SK-N-SH treated with all-trans-retinoic acid at 6 μM for 48 hours (cell line): ENCODE results near the gene C12orf50.

ENCODE experiments used
- ATAC-seq: fragments of 200-7000 bp; cut with Tn5 transposase; 3 replicates; pipeline ENCODE4 v1.9.1; 2020; ENCODE audit warnings: mild to moderate bottlenecking, moderate library complexity
- ARNTL ChIP-seq: fragments of 450-650 bp; formaldehyde crosslinking; IDR thresholded peaks from 2 replicates; pipeline ENCODE4 v1.5.0; 2020; ENCODE audit warnings: low read depth, mild to moderate bottlenecking, moderate library complexity, borderline replicate concordance
- BACH2 ChIP-seq: fragments of 250-450 bp; sonication (Bioruptor Pico); IDR thresholded peaks from 2 replicates; pipeline ENCODE4 v1.9.0; 2021; ENCODE audit warnings: mild to moderate bottlenecking, borderline replicate concordance
- CSDC2 ChIP-seq: fragments of 250-450 bp; sonication (Bioruptor Pico); IDR thresholded peaks from 2 replicates; pipeline ENCODE4 v1.5.0; 2020; ENCODE audit warnings: mild to moderate bottlenecking, moderate library complexity
- ESRRG ChIP-seq: fragments of 250-450 bp; sonication (Bioruptor Pico); IDR thresholded peaks from 2 replicates; pipeline ENCODE4 v1.6.1; 2021; ENCODE audit warnings: mild to moderate bottlenecking
- GLIS3 ChIP-seq: fragments of 250-450 bp; sonication (Bioruptor Pico); IDR thresholded peaks from 2 replicates; pipeline ENCODE4 v1.5.0; 2020; ENCODE audit warnings: mild to moderate bottlenecking, moderate library complexity
- ISL1 ChIP-seq: fragments of 250-450 bp; sonication (Bioruptor Pico); IDR thresholded peaks from 2 replicates; pipeline ENCODE4 v2.1.2; 2022; ENCODE audit warnings: mild to moderate bottlenecking, moderate library complexity
- OSR1 ChIP-seq: fragments of 250-450 bp; sonication (Bioruptor Pico); IDR thresholded peaks from 2 replicates; pipeline ENCODE4 v1.8.0; 2022; ENCODE audit warnings: moderate library complexity, mild to moderate bottlenecking, inconsistent platforms
- PPARA ChIP-seq: fragments of 250-450 bp; sonication (Bioruptor Pico); IDR thresholded peaks from 2 replicates; pipeline ENCODE4 v1.5.0; 2020; ENCODE audit warnings: mild to moderate bottlenecking, borderline replicate concordance
- RARB ChIP-seq: fragments of 250-450 bp; sonication (Bioruptor Pico); IDR thresholded peaks from 2 replicates; pipeline ENCODE4 v1.8.0; 2021; ENCODE audit warnings: mild to moderate bottlenecking, moderate library complexity
- SNAI2 ChIP-seq: fragments of 250-450 bp; sonication (Bioruptor Pico); IDR thresholded peaks from 2 replicates; pipeline ENCODE4 v1.5.0; 2020; ENCODE audit warnings: mild to moderate bottlenecking, moderate library complexity
- TCF4 ChIP-seq: fragments of 250-450 bp; sonication (Bioruptor Pico); IDR thresholded peaks from 2 replicates; pipeline ENCODE4 v1.8.0; 2021; ENCODE audit warnings: mild to moderate bottlenecking, moderate library complexity, borderline replicate concordance
- TOX ChIP-seq: fragments of 250-450 bp; sonication (Bioruptor Pico); IDR thresholded peaks from 2 replicates; pipeline ENCODE4 v1.8.0; 2021; ENCODE audit warnings: mild to moderate bottlenecking, moderate library complexity, borderline replicate concordance
- ZC3H10 ChIP-seq: fragments of 250-450 bp; sonication (Bioruptor Pico); IDR thresholded peaks from 2 replicates; pipeline ENCODE4 v1.5.1; 2021; ENCODE audit warnings: mild to moderate bottlenecking, moderate library complexity
- ZFP3 ChIP-seq: fragments of 250-450 bp; sonication (Bioruptor Pico); IDR thresholded peaks from 2 replicates; pipeline ENCODE4 v1.5.0; 2020; ENCODE audit warnings: mild to moderate bottlenecking, moderate library complexity
- ZFP30 ChIP-seq: fragments of 450-650 bp; formaldehyde crosslinking; IDR thresholded peaks from 2 replicates; pipeline ENCODE4 v1.5.0; 2022; ENCODE audit warnings: mild to moderate bottlenecking, moderate library complexity
- ZNF565 ChIP-seq: fragments of 450-650 bp; formaldehyde crosslinking; conservative IDR thresholded peaks from 2 replicates; pipeline ENCODE4 v1.5.0; 2020; ENCODE audit warnings: low read depth, mild to moderate bottlenecking, moderate library complexity
- ZNF70 ChIP-seq: fragments of 450-650 bp; formaldehyde crosslinking; IDR thresholded peaks from 2 replicates; pipeline ENCODE4 v1.5.0; 2020; ENCODE audit warnings: mild to moderate bottlenecking, moderate library complexity
- ZNF8 ChIP-seq: fragments of 450-650 bp; formaldehyde crosslinking; IDR thresholded peaks from 2 replicates; pipeline ENCODE4 v1.5.0; 2020; ENCODE audit warnings: mild to moderate bottlenecking, moderate library complexity
- TF ChIP-seq, protein P1 (sequence below): fragments of 250-450 bp; sonication (Bioruptor Pico); IDR thresholded peaks from 2 replicates; pipeline ENCODE4 v1.5.0; 2020; ENCODE audit warnings: mild to moderate bottlenecking, moderate library complexity
- TF ChIP-seq, protein P2 (sequence below): fragments of 250-450 bp; sonication (Bioruptor Pico); IDR thresholded peaks from 2 replicates; pipeline ENCODE4 v1.8.0; 2021; ENCODE audit warnings: low read depth, mild to moderate bottlenecking, moderate library complexity, borderline replicate concordance
- TF ChIP-seq, protein P3 (sequence below): fragments of 250-450 bp; sonication (Bioruptor Pico); IDR thresholded peaks from 2 replicates; pipeline ENCODE4 v1.5.1; 2020; ENCODE audit warnings: low read depth, mild to moderate bottlenecking, moderate library complexity
- TF ChIP-seq, protein P4 (sequence below): fragments of 250-450 bp; sonication (Bioruptor Pico); IDR thresholded peaks from 2 replicates; pipeline ENCODE4 v1.8.0; 2020; ENCODE audit warnings: mild to moderate bottlenecking, moderate library complexity, borderline replicate concordance
- TF ChIP-seq, protein P5 (sequence below): fragments of 250-450 bp; sonication (Bioruptor Pico); IDR thresholded peaks from 2 replicates; pipeline ENCODE4 v1.5.1; 2021; ENCODE audit warnings: mild to moderate bottlenecking, moderate library complexity

Gene C12orf50

DNA sequence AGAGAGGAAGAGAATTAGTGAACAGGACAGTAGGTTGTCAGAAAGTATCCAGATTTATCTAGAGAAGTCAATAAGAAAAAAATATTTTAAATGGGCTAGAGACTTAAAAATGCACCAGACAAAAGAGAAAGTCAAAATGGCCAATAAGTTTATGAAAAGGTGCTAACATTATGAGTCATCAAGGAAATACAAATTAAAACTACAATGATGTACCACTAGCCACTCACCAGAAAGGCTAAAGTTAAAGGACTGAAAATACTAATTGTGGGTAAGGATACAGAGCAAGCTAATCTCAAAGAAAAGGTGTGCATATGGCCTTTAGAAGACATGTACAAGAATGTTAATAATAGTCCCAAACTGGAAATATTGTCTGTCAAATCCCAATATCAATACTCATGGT, 37.7 kb downstream of the C12orf50 start:
- ATAC-seq, result no peak
- TF ChIP-seq ARNTL (no peak), ZFP30 (CRISPR knock-in tag) (no peak), ISL1 (CRISPR knock-in tag) (no peak)
- TF ChIP-seq, protein P1, sequence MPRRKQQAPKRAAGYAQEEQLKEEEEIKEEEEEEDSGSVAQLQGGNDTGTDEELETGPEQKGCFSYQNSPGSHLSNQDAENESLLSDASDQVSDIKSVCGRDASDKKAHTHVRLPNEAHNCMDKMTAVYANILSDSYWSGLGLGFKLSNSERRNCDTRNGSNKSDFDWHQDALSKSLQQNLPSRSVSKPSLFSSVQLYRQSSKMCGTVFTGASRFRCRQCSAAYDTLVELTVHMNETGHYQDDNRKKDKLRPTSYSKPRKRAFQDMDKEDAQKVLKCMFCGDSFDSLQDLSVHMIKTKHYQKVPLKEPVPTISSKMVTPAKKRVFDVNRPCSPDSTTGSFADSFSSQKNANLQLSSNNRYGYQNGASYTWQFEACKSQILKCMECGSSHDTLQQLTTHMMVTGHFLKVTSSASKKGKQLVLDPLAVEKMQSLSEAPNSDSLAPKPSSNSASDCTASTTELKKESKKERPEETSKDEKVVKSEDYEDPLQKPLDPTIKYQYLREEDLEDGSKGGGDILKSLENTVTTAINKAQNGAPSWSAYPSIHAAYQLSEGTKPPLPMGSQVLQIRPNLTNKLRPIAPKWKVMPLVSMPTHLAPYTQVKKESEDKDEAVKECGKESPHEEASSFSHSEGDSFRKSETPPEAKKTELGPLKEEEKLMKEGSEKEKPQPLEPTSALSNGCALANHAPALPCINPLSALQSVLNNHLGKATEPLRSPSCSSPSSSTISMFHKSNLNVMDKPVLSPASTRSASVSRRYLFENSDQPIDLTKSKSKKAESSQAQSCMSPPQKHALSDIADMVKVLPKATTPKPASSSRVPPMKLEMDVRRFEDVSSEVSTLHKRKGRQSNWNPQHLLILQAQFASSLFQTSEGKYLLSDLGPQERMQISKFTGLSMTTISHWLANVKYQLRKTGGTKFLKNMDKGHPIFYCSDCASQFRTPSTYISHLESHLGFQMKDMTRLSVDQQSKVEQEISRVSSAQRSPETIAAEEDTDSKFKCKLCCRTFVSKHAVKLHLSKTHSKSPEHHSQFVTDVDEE (CRISPR knock-in tag), result no peak
- TF ChIP-seq, all 23 proteins: peak for 0

DNA sequence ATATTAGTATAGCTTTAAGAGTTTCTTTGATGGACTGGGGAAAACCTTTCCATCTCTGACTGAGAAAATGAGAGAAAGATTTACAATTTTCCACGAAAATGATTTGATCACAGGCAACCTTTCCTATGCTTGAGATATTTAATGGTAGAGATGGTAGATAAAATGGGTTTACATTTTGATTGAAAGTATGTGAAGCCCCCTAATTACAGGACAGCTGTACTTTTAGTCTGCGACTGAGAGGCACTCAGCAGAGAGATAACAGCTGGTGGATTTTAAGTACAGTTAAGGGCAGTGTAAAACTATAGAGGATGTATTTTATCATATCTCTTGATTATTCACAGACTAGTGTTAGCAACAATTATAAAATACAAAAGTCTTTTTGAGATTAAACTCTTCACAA, 40.7 kb downstream of the C12orf50 start:
- no peak for ATAC-seq
- TF ChIP-seq, protein P2, sequence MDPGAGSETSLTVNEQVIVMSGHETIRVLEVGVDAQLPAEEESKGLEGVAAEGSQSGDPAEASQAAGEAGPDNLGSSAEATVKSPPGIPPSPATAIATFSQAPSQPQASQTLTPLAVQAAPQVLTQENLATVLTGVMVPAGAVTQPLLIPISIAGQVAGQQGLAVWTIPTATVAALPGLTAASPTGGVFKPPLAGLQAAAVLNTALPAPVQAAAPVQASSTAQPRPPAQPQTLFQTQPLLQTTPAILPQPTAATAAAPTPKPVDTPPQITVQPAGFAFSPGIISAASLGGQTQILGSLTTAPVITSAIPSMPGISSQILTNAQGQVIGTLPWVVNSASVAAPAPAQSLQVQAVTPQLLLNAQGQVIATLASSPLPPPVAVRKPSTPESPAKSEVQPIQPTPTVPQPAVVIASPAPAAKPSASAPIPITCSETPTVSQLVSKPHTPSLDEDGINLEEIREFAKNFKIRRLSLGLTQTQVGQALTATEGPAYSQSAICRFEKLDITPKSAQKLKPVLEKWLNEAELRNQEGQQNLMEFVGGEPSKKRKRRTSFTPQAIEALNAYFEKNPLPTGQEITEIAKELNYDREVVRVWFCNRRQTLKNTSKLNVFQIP (CRISPR knock-in tag), result no peak
- no peak for TF ChIP-seq CSDC2 (CRISPR knock-in tag)
- TF ChIP-seq ZC3H10 (CRISPR knock-in tag), result no peak
- no peak for TF ChIP-seq RARB (CRISPR knock-in tag)
- TF ChIP-seq ZNF70 (CRISPR knock-in tag), result no peak
- no peak for TF ChIP-seq ARNTL
- TF ChIP-seq ESRRG (CRISPR knock-in tag), result no peak
- no peak for TF ChIP-seq ZNF8 (CRISPR knock-in tag)
- no peak for TF ChIP-seq TOX (CRISPR knock-in tag)
- TF ChIP-seq, protein P3, sequence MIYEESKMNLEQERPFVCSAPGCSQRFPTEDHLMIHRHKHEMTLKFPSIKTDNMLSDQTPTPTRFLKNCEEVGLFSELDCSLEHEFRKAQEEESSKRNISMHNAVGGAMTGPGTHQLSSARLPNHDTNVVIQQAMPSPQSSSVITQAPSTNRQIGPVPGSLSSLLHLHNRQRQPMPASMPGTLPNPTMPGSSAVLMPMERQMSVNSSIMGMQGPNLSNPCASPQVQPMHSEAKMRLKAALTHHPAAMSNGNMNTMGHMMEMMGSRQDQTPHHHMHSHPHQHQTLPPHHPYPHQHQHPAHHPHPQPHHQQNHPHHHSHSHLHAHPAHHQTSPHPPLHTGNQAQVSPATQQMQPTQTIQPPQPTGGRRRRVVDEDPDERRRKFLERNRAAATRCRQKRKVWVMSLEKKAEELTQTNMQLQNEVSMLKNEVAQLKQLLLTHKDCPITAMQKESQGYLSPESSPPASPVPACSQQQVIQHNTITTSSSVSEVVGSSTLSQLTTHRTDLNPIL, result no peak
- TF ChIP-seq PPARA, result no peak

DNA sequence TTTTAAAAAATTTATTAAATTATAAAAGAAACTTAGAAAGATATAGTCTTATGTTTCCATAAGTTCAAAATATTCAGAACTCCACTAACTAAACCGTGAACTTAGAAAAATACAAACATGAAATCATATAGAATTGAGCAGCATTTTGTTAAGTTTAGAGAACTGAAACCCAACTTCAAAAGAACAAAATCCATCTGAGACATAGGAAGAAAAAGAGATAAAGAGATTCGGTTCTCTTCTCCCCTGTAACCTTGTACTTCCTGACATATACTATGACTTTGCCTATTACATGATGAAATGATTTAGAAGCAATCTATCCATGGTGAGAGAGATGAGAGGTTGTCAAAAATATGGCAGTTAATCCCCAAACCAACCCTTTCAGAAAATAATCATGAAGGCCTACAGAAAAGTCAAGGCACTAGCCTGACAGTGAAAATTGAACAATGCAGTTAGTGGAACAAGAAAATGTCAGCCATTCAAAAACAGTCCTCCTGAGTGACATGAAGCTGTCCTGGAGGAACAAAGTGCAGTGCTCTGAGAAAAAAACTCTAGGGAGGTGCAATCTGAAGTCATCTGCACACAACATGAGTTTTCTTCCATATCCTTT, 44.0 kb downstream of the C12orf50 start:
- TF ChIP-seq ESRRG (CRISPR knock-in tag) (no peak), ZNF8 (CRISPR knock-in tag) (no peak), ZNF70 (CRISPR knock-in tag) (no peak), ZFP3 (CRISPR knock-in tag) (no peak), TCF4 (CRISPR knock-in tag) (no peak), SNAI2 (CRISPR knock-in tag) (no peak), ZNF565 (CRISPR knock-in tag) (no peak), ARNTL (no peak), CSDC2 (CRISPR knock-in tag) (no peak), PPARA (no peak)
- TF ChIP-seq, protein P1 (CRISPR knock-in tag), result no peak
- no peak for ATAC-seq

DNA sequence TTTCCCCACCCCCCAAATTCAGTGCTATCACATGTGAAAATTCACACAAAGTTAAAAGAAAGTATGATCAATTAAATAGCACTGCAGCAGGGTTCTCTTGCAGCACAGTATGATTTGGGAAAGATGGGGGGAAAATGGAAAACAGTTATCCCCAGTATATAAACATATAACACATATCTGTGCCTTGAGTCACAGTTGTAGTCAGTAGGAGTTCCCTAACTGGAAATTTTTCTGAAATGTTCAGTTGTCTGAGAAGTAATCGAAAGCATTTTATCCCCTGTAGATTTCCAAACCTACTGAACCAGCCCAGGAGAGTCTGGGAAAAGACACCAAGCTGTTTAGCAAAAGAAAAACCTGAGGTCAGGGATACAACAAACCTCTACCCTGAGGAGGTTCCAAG, 47.0 kb downstream of the C12orf50 start:
- ATAC-seq, result no peak
- TF ChIP-seq, protein P2 (CRISPR knock-in tag), result no peak
- TF ChIP-seq PPARA (no peak), GLIS3 (CRISPR knock-in tag) (no peak), ARNTL (no peak), TCF4 (CRISPR knock-in tag) (no peak), ZC3H10 (CRISPR knock-in tag) (no peak), BACH2 (CRISPR knock-in tag) (no peak), ESRRG (CRISPR knock-in tag) (no peak), OSR1 (CRISPR knock-in tag) (no peak), ISL1 (CRISPR knock-in tag) (no peak)
- TF ChIP-seq, protein P4, sequence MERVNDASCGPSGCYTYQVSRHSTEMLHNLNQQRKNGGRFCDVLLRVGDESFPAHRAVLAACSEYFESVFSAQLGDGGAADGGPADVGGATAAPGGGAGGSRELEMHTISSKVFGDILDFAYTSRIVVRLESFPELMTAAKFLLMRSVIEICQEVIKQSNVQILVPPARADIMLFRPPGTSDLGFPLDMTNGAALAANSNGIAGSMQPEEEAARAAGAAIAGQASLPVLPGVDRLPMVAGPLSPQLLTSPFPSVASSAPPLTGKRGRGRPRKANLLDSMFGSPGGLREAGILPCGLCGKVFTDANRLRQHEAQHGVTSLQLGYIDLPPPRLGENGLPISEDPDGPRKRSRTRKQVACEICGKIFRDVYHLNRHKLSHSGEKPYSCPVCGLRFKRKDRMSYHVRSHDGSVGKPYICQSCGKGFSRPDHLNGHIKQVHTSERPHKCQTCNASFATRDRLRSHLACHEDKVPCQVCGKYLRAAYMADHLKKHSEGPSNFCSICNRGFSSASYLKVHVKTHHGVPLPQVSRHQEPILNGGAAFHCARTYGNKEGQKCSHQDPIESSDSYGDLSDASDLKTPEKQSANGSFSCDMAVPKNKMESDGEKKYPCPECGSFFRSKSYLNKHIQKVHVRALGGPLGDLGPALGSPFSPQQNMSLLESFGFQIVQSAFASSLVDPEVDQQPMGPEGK (CRISPR knock-in tag), result no peak
- TF ChIP-seq, protein P5, sequence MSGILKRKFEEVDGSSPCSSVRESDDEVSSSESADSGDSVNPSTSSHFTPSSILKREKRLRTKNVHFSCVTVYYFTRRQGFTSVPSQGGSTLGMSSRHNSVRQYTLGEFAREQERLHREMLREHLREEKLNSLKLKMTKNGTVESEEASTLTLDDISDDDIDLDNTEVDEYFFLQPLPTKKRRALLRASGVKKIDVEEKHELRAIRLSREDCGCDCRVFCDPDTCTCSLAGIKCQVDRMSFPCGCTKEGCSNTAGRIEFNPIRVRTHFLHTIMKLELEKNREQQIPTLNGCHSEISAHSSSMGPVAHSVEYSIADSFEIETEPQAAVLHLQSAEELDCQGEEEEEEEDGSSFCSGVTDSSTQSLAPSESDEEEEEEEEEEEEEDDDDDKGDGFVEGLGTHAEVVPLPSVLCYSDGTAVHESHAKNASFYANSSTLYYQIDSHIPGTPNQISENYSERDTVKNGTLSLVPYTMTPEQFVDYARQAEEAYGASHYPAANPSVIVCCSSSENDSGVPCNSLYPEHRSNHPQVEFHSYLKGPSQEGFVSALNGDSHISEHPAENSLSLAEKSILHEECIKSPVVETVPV (CRISPR knock-in tag), result no peak
